H1 (cell line): ENCODE data around the gene CYP3A7. TPM values are rescaled to one million over a fixed set of nuclear protein-coding genes. Genes with fewer than 3 reads are reported as not detected.

Experiments used
- CTCF ChIA-PET: fragments of 300-600 bp; sonication (Branson Sonifier 250); formaldehyde crosslinking; loops from one replicate; lab custom pipeline; 2021; ENCODE audit not compliant: partially characterized antibody; lab: Charles Lee
- POLR2A ChIA-PET: fragments of 300-600 bp; sonication (Branson Sonifier 250); formaldehyde crosslinking; loops from one replicate; lab custom pipeline; 2021; ENCODE audit warnings: inconsistent platforms; ENCODE audit not compliant: partially characterized antibody; lab: Charles Lee
- DNase-seq, 2 experiments: peaks; one replicate each; pipeline versions ENCODE4 v3.0.0 to v3.0.0-alpha.2; 2010 to 2022; ENCODE audit warnings: low spot score in 2 of 2, low read depth in 1 of 2, mixed read lengths in 1 of 2
- FAIRE-seq: peaks from 2 replicates; lab custom pipeline; 2011; peaks lifted over from hg19 to GRCh38; lab: Jason Lieb, UNC
- H2AFZ ChIP-seq: 2 replicates; pipeline ENCODE4 v1.8.1; 2012; ENCODE audit warnings: low read length, inconsistent platforms
- H2AK5ac ChIP-seq: 2 replicates; pipeline ENCODE4 v1.6.1; 2013; ENCODE audit warnings: low read depth, low read length
- H2BK120ac ChIP-seq: replicated peaks from 2 replicates; pipeline ENCODE3; 2013; ENCODE audit warnings: low read depth, low read length, inconsistent platforms
- H2BK12ac ChIP-seq: 2 replicates; pipeline ENCODE4 v1.6.1; 2013; ENCODE audit warnings: low read depth, low read length
- H2BK15ac ChIP-seq: 2 replicates; pipeline ENCODE4 v1.6.1; 2013; ENCODE audit warnings: low read length
- H2BK20ac ChIP-seq: 2 replicates; pipeline ENCODE4 v1.6.1; 2013; ENCODE audit warnings: low read length
- H2BK5ac ChIP-seq: 2 replicates; pipeline ENCODE4 v1.6.1; 2013; ENCODE audit warnings: low read depth, low read length
- H3K14ac ChIP-seq: 2 replicates; pipeline ENCODE4 v1.6.1; 2013; ENCODE audit warnings: inconsistent platforms; ENCODE audit not compliant: insufficient read length
- H3K18ac ChIP-seq: 2 replicates; pipeline ENCODE4 v1.6.1; 2013; ENCODE audit warnings: low read length; ENCODE audit errors: extremely low read depth
- H3K23ac ChIP-seq: 2 replicates; pipeline ENCODE4 v1.6.1; 2013; ENCODE audit warnings: inconsistent platforms; ENCODE audit not compliant: insufficient read length
- H3K23me2 ChIP-seq: 2 replicates; pipeline ENCODE4 v1.6.1; 2013; ENCODE audit warnings: low read depth, low read length
- H3K27ac ChIP-seq: 2 replicates; pipeline ENCODE4 v1.6.1; 2011; ENCODE audit warnings: low read depth, low read length, inconsistent platforms
- H3K27me3 ChIP-seq, 4 experiments: replicated peaks in 1 of 4; 1 replicate in 1 of 4; 2 replicates in 3 of 4; pipeline versions ENCODE4 v1.6.1 to v1.8.1; 2011 to 2013; ENCODE audit warnings: low read length in 3 of 4, mild to moderate bottlenecking in 3 of 4, inconsistent platforms in 2 of 4, mixed read lengths in 2 of 4, moderate library complexity in 1 of 4; ENCODE audit not compliant: control insufficient read depth in 3 of 4, insufficient read depth in 3 of 4; ENCODE audit errors: extremely low read depth in 1 of 4
- H3K36me3 ChIP-seq, 4 experiments: 2 replicates each; pipeline versions ENCODE4 v1.6.1 to v1.8.1; 2011 to 2013; ENCODE audit warnings: mild to moderate bottlenecking in 4 of 4, low read length in 3 of 4, moderate library complexity in 2 of 4, control low read depth in 1 of 4, inconsistent platforms in 1 of 4; ENCODE audit not compliant: insufficient read depth in 4 of 4, control insufficient read depth in 2 of 4
- H3K4ac ChIP-seq: replicated peaks from 2 replicates; pipeline ENCODE3; 2013; ENCODE audit warnings: low read length, low read depth, mixed read lengths, inconsistent platforms; ENCODE audit not compliant: insufficient read length
- H3K4me1 ChIP-seq, 4 experiments: replicated peaks in 1 of 4; 1 replicate in 1 of 4; 2 replicates in 3 of 4; pipeline versions ENCODE4 v1.6.1 to v1.8.1; 2011 to 2013; ENCODE audit warnings: low read length in 3 of 4, inconsistent platforms in 2 of 4, mixed read lengths in 1 of 4; ENCODE audit not compliant: insufficient read depth in 4 of 4, control insufficient read depth in 3 of 4
- H3K4me2 ChIP-seq, 2 experiments: 2 replicates each; pipeline versions ENCODE4 v1.6.1 to v1.8.1; 2011 to 2013; ENCODE audit warnings: low read depth in 2 of 2, low read length in 2 of 2, control low read depth in 1 of 2, inconsistent platforms in 1 of 2, mild to moderate bottlenecking in 1 of 2; ENCODE audit not compliant: insufficient read depth in 1 of 2
- H3K4me3 ChIP-seq, 4 experiments: fragments of 200-600, 300-600 bp in 1 of 4; sonication (generic), shearing (Covaris generic), sonication (Bioruptor Twin) in 1 of 4; 2 replicates each; pipeline versions ENCODE4 v1.5.1 to v1.8.1; 2011 to 2016; ENCODE audit warnings: low read length in 4 of 4, low read depth in 3 of 4, control low read depth in 2 of 4, inconsistent platforms in 2 of 4, mild to moderate bottlenecking in 2 of 4, mixed read lengths in 1 of 4, moderate library complexity in 1 of 4; ENCODE audit not compliant: insufficient read depth in 2 of 4; ENCODE audit errors: extremely low read depth in 1 of 4
- H3K56ac ChIP-seq: replicated peaks from 2 replicates; pipeline ENCODE3; 2013; ENCODE audit warnings: low read depth, mild to moderate bottlenecking, mixed read lengths, low read length, inconsistent platforms; ENCODE audit not compliant: insufficient read length
- H3K79me1 ChIP-seq: 2 replicates; pipeline ENCODE4 v1.6.1; 2013; ENCODE audit warnings: low read depth, low read length, control low read depth
- H3K79me2 ChIP-seq, 2 experiments: 2 replicates each; pipeline versions ENCODE4 v1.6.1 to v1.8.1; 2012 to 2013; ENCODE audit warnings: low read length in 2 of 2, mild to moderate bottlenecking in 2 of 2, inconsistent platforms in 1 of 2; ENCODE audit not compliant: insufficient read depth in 2 of 2, control insufficient read depth in 1 of 2
- H3K9ac ChIP-seq, 4 experiments: replicated peaks in 1 of 4; 1 replicate in 1 of 4; 2 replicates in 3 of 4; pipeline versions ENCODE4 v1.6.1 to v1.8.1; 2011 to 2013; ENCODE audit warnings: low read depth in 3 of 4, low read length in 3 of 4, control low read depth in 2 of 4, mild to moderate bottlenecking in 2 of 4, moderate library complexity in 2 of 4, inconsistent platforms in 1 of 4; ENCODE audit errors: extremely low read depth in 1 of 4
- H3K9me3 ChIP-seq, 2 experiments: 2 replicates each; pipeline versions ENCODE4 v1.6.1 to v1.8.1; 2012 to 2013; ENCODE audit warnings: mild to moderate bottlenecking in 2 of 2, moderate library complexity in 2 of 2, control low read depth in 1 of 2, inconsistent platforms in 1 of 2, low read depth in 1 of 2, low read length in 1 of 2, mixed read lengths in 1 of 2; ENCODE audit not compliant: insufficient read depth in 2 of 2
- H4K20me1 ChIP-seq, 2 experiments: replicated peaks in 1 of 2; 2 replicates each; pipeline versions ENCODE3 to v1.8.1; 2011 to 2013; ENCODE audit warnings: inconsistent platforms in 2 of 2, low read length in 2 of 2, mild to moderate bottlenecking in 1 of 2; ENCODE audit not compliant: insufficient read depth in 2 of 2, control insufficient read depth in 1 of 2
- H4K5ac ChIP-seq: 2 replicates; pipeline ENCODE4 v1.6.1; 2013; ENCODE audit warnings: low read length, low read depth, mixed read lengths, inconsistent platforms; ENCODE audit not compliant: insufficient read length
- H4K8ac ChIP-seq: 2 replicates; pipeline ENCODE4 v1.8.0; 2013; ENCODE audit warnings: mild to moderate bottlenecking, moderate library complexity, low read length, inconsistent platforms; ENCODE audit not compliant: insufficient read depth; ENCODE audit errors: extremely low read depth
- H4K91ac ChIP-seq: replicated peaks from 2 replicates; pipeline ENCODE3; 2013; ENCODE audit warnings: low read length, mixed read lengths, inconsistent platforms; ENCODE audit not compliant: insufficient read length
- ASH2L ChIP-seq: fragments of 200-600, 300-600 bp; sonication (generic); IDR thresholded peaks from one replicate; pipeline ENCODE4 v1.7.1; 2017; ENCODE audit warnings: low read length
- CEBPB ChIP-seq: IDR thresholded peaks from 2 replicates; pipeline ENCODE4 v1.6.1; 2012; ENCODE audit warnings: low read depth, low read length
- CREB1 ChIP-seq: IDR thresholded peaks from 2 replicates; pipeline ENCODE4 v1.6.1; 2012; ENCODE audit warnings: inconsistent platforms
- EP300 ChIP-seq, 2 experiments: IDR thresholded peaks; 1 replicate in 1 of 2; 2 replicates in 1 of 2; pipeline ENCODE4 v1.6.1; 2011 to 2012; ENCODE audit warnings: low read depth in 2 of 2, low read length in 2 of 2, mild to moderate bottlenecking in 2 of 2, borderline replicate concordance in 1 of 2, inconsistent platforms in 1 of 2, moderate library complexity in 1 of 2
- EZH2 ChIP-seq: fragments of 200-600 bp; sonication (generic); IDR thresholded peaks from 2 replicates; pipeline ENCODE4 v1.7.1; 2012; ENCODE audit warnings: low read depth, mild to moderate bottlenecking, moderate library complexity, low read length, inconsistent platforms; ENCODE audit not compliant: severe bottlenecking
- HDAC2 ChIP-seq, 2 experiments: fragments of 300-600 bp in 1 of 2; sonication (generic) in 1 of 2; IDR thresholded peaks; 2 replicates each; pipeline ENCODE4 v1.6.1; 2011 to 2012; ENCODE audit warnings: low read depth in 2 of 2, low read length in 2 of 2, mild to moderate bottlenecking in 2 of 2, moderate library complexity in 2 of 2, borderline replicate concordance in 1 of 2, inconsistent platforms in 1 of 2
- MAFK ChIP-seq: IDR thresholded peaks from 2 replicates; pipeline ENCODE4 v1.6.1; 2012; ENCODE audit warnings: low read depth, mild to moderate bottlenecking, improper control_type of control experiment, low read length
- RAD21 ChIP-seq, 2 experiments: IDR thresholded peaks in 1 of 2; conservative IDR thresholded peaks in 1 of 2; 2 replicates each; pipeline ENCODE4 v1.6.1; 2011; ENCODE audit warnings: low read depth in 2 of 2, low read length in 2 of 2, improper control_type of control experiment in 1 of 2, inconsistent platforms in 1 of 2, mild to moderate bottlenecking in 1 of 2, moderate library complexity in 1 of 2
- RFX5 ChIP-seq: IDR thresholded peaks from 2 replicates; pipeline ENCODE4 v1.6.1; 2011; ENCODE audit warnings: low read depth, low read length, improper control_type of control experiment, borderline replicate concordance
- SIX5 ChIP-seq: IDR thresholded peaks from 2 replicates; pipeline ENCODE4 v1.6.1; 2011; ENCODE audit warnings: mild to moderate bottlenecking, low read depth, low read length
- SP2 ChIP-seq: IDR thresholded peaks from 2 replicates; pipeline ENCODE4 v1.6.1; 2012; ENCODE audit warnings: mild to moderate bottlenecking, low read length, inconsistent platforms
- SP4 ChIP-seq: IDR thresholded peaks from 2 replicates; pipeline ENCODE4 v1.6.1; 2012; ENCODE audit warnings: low read length, inconsistent platforms
- SRF ChIP-seq: IDR thresholded peaks from 2 replicates; pipeline ENCODE4 v1.6.1; 2011; ENCODE audit warnings: mild to moderate bottlenecking, low read depth, low read length, moderate library complexity
- WGBS, 2 experiments: shearing (Covaris generic) in 1 of 2; methylation state at CpG; one replicate each; pipeline versions ENCODE4 v1.1.6 to v1.1.7; 2013 to 2015; ENCODE audit warnings: low lambda C conversion rate in 2 of 2, mixed read lengths in 2 of 2, inconsistent platforms in 1 of 2, low coverage in 1 of 2, missing lambda C conversion rate in 1 of 2; ENCODE audit not compliant: insufficient replicate concordance in 2 of 2, insufficient coverage in 1 of 2, insufficient read length in 1 of 2; ENCODE audit errors: extremely low coverage in 1 of 2, missing lambda C conversion rate in 1 of 2; 5-methylcytosine and 5-hydroxymethylcytosine counted together
- polyA plus RNA-seq, 7 experiments: library from polyadenylated mRNA; depleted of rRNA in 3 of 7; stranded (reverse) in 5 of 7; unstranded in 2 of 7; fragments of >200 nt in 5 of 7; fragments of 200-250 nt in 2 of 7; gene quantifications; 1 replicate in 5 of 7; 2 replicates in 1 of 7; 4 replicates in 1 of 7; pipeline versions ENCODE4 v1.2.1 to v1.2.3, GENCODE V29; 2011 to 2013; ENCODE audit warnings: missing spikeins in 2 of 7, mixed read lengths in 2 of 7
- total RNA-seq: library from RNA; stranded (reverse); fragmentation: NEBNext Ultra II Directional; extraction: Animal tissue kit (Norgen Biotek cat#: 25700); gene quantifications from 2 replicates; pipeline ENCODE4 v1.2.1, GENCODE V29; 2021

Gene CYP3A7
- total and polyA plus RNA-seq, 2 of the 8 experiments (the other 6 are each of a cell fraction or from before 2014, with no cell fraction given), result not detected

- POLR2A ChIA-PET, result no interaction called here
- TF ChIP-seq RFX5, result no peak
- no peak for TF ChIP-seq MAFK
- no peak for TF ChIP-seq HDAC2 (IDR thresholded peaks at IDR 0.05; ENCODE audit: borderline replicate concordance in 1 of 2, low read depth in 2 of 2, low read length in 2 of 2)
- no peak for TF ChIP-seq SRF
- TF ChIP-seq SP4, result no peak
- no peak for TF ChIP-seq SP2
- no peak for TF ChIP-seq CEBPB
- no peak for TF ChIP-seq CREB1
- no peak for TF ChIP-seq SIX5
- no peak for TF ChIP-seq RAD21 (IDR thresholded peaks at IDR 0.05 in 1 of 2, conservative IDR thresholded peaks at IDR 0.05 in 1 of 2; ENCODE audit: low read depth in 2 of 2, low read length in 2 of 2)
- no peak for TF ChIP-seq EP300 (IDR thresholded peaks at IDR 0.05; ENCODE audit: borderline replicate concordance in 1 of 2, low read depth in 2 of 2, low read length in 2 of 2)
- no peak for TF ChIP-seq EZH2
- no peak for TF ChIP-seq ASH2L
These were observed 14.0 kb upstream of the CYP3A7 start for GRCh38 chr7:99748846-99749579.

More at GRCh38 chr7:99748846-99749579, 14.0 kb upstream of the CYP3A7 start:
- WGBS, 2 experiments, result 85% methylated on average over 6 of the region's 6 CpGs; no CpG with 5 or more reads in 1 of the 2 experiments
- H3K27me3 ChIP-seq, result no peaks in the 10 kb centered on the region
- no peaks in the 10 kb centered on the region for H3K9me3 ChIP-seq
- no peak overlapping the region for H2BK15ac ChIP-seq
- no peak overlapping the region for H3K27ac ChIP-seq
- no peaks in the 10 kb centered on the region for H3K79me1 ChIP-seq
- FAIRE-seq, result no peak
- H3K23me2 ChIP-seq, result no peaks in the 10 kb centered on the region
- no peak overlapping the region for H2AK5ac ChIP-seq
- no peak overlapping the region for H2AFZ ChIP-seq
- no peaks in the 10 kb centered on the region for H3K79me2 ChIP-seq
- no peak for DNase-seq
- H2BK12ac ChIP-seq, result no peak overlapping the region
- no peak overlapping the region for H3K14ac ChIP-seq
- H4K8ac ChIP-seq, result no peak overlapping the region
- H3K4me2 ChIP-seq, result no peak overlapping the region
- H4K91ac ChIP-seq, result no peak overlapping the region
- no peaks in the 10 kb centered on the region for H4K20me1 ChIP-seq
- no peak overlapping the region for H2BK20ac ChIP-seq
- H3K36me3 ChIP-seq, result no peaks in the 10 kb centered on the region
- no peak overlapping the region for H3K23ac ChIP-seq
- no peak overlapping the region for H3K18ac ChIP-seq
- H2BK5ac ChIP-seq, result no peak overlapping the region
- H3K9ac ChIP-seq, result no peak overlapping the region
- no peak overlapping the region for H3K4me3 ChIP-seq
- H3K4me1 ChIP-seq, result no peaks in the 10 kb centered on the region
- H3K4ac ChIP-seq, result no peak overlapping the region
- CTCF ChIA-PET, result interaction anchor here (1.5 kb wide), 1 partner anchor 16 kb away, joined by 3 read pairs; no protein-coding TSS in a partner anchor
- H3K56ac ChIP-seq, result no peak overlapping the region
- H2BK120ac ChIP-seq, result no peak overlapping the region
- no peak overlapping the region for H4K5ac ChIP-seq
